GM19099 (cell line): ENCODE data around the gene MRPS12.
A peak's percentile ranks its signal among the peaks of the same experiment; 100 is the strongest.

Experiments used
- POLR2A ChIP-seq: IDR thresholded peaks from 3 replicates; pipeline ENCODE4 v1.6.1; 2011; ENCODE audit warnings: low read depth; ENCODE audit not compliant: insufficient read length; ENCODE audit errors: extremely low read depth

Gene MRPS12

DNA sequence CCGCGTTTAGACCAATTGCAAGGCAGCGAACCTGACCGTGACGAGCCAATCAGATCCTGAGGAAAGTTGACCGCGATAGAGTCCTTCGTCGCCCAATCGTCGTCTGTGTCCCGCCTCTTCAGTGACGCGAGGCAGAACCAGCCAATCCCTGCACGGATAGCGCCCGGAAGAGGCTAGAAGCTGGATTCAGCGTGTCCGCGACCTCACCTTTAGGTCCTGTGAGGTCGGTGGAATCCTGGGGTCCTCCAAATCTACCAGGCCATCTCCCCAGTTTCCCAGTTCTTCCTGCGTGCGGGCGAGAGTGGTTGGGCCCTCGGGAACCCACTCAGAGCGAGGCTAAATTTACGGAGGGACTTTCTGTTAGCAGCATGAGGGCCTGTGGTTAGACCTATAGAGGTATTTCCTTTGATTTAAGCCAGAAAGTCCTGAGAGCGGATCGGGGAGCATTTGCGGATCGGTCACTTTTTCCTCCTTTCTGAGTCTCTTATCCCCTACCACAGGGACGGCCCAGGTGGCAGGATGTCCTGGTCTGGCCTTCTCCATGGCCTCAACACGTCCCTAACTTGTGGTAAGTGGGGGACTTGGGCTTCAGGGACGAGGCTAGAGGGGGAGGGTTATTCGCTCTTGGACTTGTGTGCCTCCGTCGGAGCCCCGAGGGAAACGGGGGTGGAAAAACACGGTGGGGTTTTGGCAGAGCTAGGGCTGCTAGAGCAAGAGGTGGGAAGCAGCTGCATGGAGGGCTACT lies at the start of gene MRPS12:
TSS of gene MRPS12 (plus strand) at position 169 of the 745 bp plus-strand sequence. CDS start at position 520, 351 bp downstream.
- peak; percentile 93 for TF ChIP-seq POLR2A

GRCh38 chr19:38883286-38883685 lies 47.5 kb upstream of the MRPS12 start:
- TF ChIP-seq POLR2A: no peak

DNA sequence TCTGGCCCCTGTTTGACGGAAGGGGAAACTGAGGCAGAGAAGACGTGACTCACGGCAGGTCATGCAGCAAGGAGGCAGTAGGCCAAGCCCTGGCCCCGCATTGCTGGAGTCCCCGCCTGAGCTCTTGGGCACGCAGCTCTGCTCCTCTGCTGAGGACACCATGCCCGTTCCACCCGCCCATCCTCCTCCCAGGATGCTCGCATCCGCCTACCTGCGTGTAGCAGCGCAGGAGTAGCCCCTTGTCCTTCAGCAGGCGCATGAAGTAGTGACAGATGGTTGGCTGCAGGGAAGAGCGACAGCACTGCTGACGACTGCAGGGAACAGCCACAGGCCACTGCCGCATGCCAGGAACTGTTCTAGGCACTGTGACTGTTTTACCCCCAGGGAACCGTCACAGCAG lies 41.9 kb upstream of the MRPS12 start:
- no peak for TF ChIP-seq POLR2A

GRCh38 chr19:38889803-38890202 lies 40.9 kb upstream of the MRPS12 start:
- no peak for TF ChIP-seq POLR2A

DNA sequence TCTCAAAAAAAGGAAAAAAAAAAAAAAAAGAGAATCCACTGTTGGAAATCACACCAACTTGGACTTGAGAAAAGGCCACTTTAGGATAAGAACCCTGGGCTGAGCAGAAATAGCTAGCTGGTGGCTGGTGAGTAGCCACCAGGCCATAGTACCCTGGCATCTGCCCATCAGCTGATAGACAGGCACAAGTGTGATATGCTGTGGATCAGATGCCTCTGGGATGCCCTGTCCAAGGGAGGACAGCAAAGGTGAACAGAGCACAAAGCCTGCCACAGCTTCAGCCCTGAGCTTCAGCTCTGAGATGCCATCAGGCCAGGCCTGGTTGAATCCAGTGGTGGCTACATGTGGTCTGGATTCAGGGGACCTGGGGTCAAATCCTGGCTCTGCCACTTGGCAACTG lies 40.1 kb upstream of the MRPS12 start:
- TF ChIP-seq POLR2A: no peak

DNA sequence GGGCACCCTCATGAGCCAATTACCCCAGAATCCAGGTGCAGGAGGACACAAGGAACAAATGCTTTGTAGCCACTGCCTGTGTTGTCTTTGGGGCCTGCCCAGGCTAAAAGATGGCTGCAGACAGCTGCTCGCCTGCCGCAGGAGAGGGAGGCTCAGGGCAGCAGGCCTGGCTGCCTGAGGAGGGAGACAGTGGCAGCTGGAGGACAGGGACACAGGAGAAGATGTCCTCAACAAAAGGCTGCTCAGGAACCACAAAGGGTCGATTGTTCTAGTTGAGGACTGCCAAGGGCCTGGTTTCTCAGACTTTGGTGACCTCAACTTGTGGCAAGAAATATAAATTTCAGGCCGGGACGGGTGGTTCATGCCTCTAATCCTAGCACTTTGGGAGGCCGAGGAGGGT lies 39.0 kb upstream of the MRPS12 start:
- no peak for TF ChIP-seq POLR2A

- TF ChIP-seq POLR2A: no peak
Observed at GRCh38 chr19:38892841-38893240, 37.9 kb upstream of the MRPS12 start.

- TF ChIP-seq POLR2A: no peak
Observed at GRCh38 chr19:38893341-38893771, 37.4 kb upstream of the MRPS12 start.

GRCh38 chr19:38894968-38895367 lies 35.8 kb upstream of the MRPS12 start:
- TF ChIP-seq POLR2A: no peak

DNA sequence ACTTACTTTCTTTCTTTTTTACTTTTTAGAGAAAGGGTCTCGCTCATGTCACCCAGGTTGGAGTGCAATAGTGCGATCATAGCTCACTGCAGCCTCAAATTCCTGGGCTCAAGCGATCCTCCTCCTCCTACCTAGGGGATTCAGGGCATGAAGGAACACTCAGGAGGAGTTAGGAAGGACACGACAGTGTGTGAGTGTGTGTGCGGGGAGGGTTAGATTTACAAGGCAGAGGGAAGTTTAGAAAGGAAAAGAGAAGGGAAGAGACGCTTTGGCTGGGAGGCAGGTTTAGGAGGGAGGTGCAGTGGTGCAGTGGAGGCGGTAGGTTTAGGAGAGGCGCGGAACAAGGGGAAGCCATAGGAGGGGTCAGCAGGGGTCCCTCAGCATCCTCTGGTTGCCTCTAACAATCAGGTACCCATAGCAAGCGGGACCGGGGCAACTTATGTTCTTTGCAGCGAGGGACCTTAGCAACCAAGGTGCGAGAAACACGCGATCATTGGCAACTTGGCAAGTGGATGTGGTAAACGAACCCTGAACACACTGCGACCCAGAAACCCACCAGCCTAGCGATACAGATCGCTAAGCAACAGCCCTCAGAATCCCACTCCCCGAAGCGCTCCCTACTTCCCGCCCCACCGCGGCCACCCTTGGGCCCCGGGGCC lies 31.8 kb upstream of the MRPS12 start:
- TF ChIP-seq POLR2A: no peak

DNA sequence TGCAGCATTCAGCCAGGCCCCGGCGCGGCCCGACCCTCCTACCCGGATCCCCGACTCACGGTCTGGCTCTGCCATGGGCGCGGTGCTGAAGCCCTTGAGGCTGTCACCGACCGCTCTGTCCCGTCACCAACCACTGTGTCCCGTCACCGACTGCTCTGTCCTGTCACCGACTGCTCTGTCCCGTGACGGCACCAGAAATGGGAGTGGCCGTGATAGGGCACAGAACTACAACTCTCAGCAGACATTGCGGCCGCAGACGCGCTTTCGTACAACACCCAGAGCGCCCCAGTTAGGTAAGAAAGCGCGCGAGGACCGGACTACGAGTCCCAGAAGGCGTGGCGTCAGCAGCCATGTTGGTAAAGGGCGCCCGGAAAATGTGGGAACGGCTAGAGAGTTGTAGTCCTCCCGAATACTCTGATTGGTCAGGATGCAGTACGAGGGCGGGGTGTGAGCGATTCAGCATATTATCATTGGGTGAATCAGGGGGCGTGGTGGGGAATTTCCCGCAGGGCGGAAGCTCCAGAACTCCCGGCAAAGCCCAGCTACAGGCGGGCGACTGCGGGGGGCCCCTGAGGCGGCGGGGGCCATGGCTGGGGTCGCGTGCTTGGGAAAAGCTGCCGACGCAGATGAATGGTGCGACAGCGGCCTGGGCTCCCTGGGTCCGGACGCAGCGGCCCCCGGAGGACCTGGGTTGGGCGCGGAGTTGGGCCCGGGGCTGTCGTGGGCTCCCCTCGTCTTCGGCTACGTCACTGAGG lies 31.1 kb upstream of the MRPS12 start, which contains the start of the genes NFKBIB and SIRT2:
TSS of gene NFKBIB (plus strand) at position 523 of the 755 bp plus-strand sequence. CDS start at position 587, 64 bp downstream.
TSS of gene SIRT2 (minus strand) at position 172 of the 755 bp plus-strand sequence. CDS start at position 75, 97 bp downstream.
- TF ChIP-seq POLR2A: peak; percentile 58

DNA sequence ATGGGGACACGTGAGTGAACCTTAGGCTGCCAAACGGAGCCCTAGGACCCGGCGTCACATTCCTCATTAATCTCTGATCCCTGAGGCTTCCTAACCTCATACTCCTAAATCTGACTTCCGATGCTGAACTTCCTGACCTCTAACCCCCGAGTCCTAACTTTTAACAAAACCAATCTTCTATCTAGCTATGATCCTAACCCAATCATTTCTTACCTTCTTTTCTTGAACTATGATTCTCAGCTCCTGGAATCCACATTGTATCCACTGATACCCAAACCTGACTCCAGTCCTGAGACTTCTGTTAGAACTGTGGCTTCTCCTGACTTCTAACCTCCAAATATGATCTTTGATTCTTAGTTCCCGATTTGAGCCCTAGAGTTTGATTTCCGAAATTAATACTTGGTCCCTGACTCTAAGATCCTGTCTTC lies 30.5 kb upstream of the MRPS12 start:
- no peak for TF ChIP-seq POLR2A

- TF ChIP-seq POLR2A: no peak
Observed at GRCh38 chr19:38900743-38901190, 30.0 kb upstream of the MRPS12 start.

- TF ChIP-seq POLR2A: no peak
Observed at GRCh38 chr19:38901683-38902082, 29.1 kb upstream of the MRPS12 start.
